ENCODE data around the gene ZNF511.

DNA sequence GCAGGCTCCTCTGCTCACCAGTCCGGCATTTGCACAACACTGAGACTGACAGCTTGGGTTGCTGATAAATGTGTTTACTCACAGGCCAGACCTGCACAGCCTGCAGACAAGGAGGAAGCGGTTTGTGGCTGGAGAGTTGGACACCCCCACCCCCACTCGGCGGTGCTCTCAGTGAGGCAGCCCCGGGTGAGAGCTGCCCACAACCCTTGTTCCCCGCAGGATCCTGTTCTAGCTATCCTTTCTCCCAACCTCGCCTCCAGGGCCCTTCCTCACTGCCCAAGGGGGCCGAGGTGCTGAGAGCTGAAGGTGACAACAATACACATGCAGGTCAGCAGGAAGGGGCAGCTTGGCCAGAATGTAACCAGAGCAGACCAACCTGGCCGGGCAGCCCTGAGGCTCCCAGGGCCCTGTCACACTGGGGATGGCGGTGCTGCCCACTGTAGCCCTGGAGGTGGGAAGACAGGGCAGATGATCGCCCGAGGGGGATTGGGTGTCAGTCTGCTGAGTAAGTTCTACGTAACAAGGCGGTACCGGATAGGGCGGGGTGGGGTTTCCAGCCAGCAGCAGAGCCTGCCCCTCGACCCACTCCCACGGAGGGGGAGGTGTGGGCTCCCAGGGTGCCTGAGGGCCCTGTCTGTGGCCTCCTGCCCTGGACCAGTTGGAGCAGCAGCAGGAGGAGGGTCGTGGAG, 30.0 kb upstream of the ZNF511 start:
- TF ChIP-seq POLR2A (IDR thresholded peaks at IDR 0.05) (no peak), EP300 (IDR thresholded peaks at IDR 0.05) (no peak)

Data from suprapubic skin (tissue), 2 donors.